HG02973 (cell line): ENCODE measurements around the gene AKAP8L.

Source experiments
- ATAC-seq: cut with Tn5 transposase; IDR thresholded peaks from one replicate; pipeline ENCODE4 v1.9.1; 2021; ENCODE audit warnings: moderate library complexity; ENCODE audit not compliant: unreplicated experiment

Gene AKAP8L

DNA sequence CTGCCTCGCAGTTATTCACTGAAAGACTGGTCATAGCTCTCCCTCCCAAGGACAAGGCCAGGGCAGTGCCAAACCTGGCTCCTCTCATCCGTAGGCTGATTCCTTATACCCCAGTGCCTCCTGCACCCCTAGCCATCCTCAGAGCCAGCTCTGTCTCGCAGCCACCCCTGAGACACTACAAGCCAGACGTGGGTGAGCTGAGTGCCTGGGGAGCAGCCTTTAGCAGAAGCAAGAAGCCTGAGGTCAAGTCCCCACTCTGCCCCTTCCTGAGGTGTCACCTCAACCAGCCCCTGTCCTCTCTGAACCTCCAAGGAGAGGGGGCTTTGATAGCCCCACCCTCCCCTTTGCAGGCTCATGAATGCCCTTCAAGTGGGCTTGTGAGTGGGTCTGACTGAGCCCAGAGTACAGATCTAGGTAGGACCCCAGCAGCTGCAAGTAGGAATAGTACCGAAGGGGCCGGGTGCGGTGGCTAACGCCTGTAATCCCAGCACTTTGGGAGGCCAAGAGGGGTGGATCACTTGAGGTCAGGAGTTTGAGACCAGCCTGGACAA lies 14.8 kb upstream of the AKAP8L start:
- no peak for ATAC-seq

DNA sequence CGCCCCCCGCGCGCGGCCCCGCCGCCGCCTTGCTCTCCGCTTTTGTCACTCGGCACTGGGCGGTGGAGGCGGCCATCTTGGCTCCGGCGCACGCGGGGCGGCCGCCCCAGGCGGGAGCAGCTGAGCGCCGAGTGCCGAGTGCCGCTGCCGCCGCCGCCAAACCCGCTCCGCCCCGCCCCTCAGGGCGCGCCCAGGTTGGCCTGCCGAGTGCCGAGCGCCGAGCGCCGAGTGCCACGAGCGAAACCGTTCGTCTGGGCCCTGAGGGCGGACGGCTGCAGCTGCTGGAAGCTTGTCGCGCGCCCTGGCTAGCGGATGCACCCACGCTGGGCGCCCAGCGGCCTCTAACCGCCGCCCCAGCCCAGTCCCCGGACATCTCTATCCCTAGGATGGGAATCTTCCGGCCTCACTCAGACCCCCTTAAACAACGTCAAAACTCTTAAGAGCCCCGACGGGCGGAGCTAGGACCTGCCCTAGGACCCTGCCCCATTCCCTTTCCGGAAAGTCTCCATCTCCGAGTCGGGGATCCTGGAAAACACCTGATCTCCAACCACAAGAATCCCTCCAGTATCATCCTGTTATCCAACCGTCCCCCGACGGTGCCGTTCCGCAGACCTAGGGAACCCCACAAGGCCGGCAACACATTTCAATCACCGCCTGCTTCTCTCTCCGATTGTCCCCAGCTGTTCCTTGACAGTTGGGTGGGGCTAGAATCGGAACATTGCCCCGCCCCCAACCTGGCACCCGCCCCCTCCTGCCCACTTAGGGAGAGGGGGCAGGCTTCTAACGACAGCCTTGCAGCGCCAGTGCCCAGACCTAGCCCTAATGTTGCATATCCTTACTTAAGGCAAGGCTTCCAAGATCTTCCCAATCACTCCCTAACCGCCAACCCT lies 14.1 kb upstream of the AKAP8L start:
- ATAC-seq = peak; percentile 74

DNA sequence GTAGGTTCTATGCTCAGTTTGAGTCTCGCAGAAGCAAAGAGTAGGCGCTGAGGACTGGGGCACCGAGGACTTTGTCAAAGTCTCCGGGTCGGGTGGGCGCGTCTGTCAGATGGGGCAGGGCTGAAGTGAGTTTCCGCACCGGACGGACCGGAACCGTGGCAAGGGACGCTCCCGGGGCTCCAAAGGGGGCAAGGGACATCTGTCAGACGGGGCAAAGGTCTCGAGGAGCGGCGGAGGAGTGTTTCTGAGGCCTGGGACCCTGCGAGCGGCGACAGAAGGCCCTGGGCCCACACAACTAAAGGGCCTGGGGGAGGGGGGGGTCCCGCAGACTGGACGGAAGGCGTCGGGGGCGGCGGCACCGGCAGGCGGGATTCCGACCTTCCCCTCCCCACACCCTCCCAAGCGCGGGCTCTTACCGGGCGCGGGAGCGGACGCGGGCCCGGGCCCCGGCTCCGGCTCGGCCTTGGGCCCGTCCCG lies 13.3 kb upstream of the AKAP8L start:
- ATAC-seq = no peak

DNA sequence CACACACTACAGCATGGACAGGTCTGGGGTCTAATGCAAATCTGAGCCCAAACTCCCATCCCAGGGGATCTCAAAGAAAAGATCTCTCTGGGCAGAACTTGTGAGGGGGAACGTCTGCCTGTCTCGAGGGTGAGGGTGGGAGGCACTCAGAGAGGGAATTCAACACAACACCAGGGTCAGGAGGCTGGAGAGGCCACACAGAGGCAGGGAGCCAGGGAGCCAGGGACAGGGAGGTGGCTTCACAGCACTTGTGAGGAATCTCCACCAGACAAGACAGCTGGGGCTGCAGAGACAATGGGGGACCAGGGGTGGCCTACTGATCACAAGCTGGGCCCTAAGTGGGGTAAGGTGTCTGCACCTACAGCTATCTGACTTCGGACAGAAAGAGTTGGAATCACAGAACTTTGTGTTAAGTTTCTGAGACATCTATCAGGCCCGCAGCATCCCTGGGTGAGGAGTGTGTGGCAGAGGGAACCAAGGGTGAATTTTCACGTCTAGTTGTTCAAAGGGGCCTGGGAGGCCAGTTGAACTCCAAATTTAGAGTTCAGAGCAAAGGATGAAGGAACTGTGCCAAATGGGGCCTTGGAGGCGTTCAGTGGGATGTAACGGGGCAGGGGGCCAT lies 12.7 kb upstream of the AKAP8L start:
- ATAC-seq = no peak

DNA sequence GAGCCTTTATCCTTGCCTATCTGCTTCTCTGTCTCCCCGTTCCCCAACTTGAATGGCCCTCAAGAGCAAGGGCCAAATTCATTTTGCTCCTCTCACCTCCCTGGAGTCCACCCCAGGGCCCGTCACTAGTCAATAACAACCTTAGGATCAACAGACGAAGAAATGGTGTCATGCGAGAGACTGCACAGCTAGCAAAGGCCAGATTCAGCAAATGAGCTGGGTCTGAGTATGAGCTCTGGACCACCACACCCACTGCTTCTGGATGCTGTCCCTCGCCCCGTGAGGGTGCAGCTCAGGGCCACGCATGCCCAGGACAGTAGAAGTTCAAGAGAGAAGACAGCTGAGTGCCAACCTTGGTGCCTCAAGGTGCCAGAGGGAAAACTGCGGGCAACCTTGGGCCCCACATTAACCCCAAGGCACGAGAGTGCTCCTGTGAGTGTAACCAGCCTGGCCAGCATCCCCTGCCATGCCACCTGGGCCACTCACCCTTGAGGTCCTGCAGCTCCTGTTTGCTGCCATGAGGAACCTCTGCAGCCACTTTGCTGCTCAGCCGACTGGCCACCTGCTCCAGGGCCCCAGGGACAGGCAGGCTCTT lies 11.8 kb upstream of the AKAP8L start:
- no peak for ATAC-seq

DNA sequence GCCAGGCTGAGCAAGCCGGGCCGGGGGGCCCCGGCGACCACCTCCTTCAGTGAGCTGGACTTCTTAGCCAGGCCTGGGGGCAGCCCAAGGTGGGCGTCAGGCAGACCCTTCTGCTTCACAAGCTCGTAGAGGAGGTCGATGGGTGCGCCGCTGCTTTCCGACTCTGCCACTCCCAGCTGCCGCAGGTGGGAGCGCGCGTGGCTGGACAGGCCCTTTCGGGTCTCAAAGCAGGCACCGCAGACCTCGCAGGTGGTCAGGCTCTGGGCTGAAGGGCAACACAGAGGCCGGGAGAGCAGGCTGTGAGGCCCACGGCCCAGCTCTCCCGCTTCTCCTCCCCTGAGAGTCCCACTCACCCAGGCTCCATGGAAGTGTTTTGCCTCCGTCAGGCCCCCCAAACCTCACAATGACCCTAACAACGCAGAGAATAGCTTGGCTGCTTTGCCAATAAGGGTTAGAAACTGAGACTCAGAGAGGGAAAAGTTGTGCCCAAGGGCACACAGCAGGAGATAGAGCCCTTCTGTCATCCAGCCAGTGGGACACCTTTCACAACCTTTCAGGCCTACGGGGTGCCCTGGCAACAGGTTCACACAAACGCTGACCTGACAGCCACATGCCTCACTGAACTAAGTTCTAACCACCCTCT lies 11.2 kb upstream of the AKAP8L start:
- no peak for ATAC-seq

DNA sequence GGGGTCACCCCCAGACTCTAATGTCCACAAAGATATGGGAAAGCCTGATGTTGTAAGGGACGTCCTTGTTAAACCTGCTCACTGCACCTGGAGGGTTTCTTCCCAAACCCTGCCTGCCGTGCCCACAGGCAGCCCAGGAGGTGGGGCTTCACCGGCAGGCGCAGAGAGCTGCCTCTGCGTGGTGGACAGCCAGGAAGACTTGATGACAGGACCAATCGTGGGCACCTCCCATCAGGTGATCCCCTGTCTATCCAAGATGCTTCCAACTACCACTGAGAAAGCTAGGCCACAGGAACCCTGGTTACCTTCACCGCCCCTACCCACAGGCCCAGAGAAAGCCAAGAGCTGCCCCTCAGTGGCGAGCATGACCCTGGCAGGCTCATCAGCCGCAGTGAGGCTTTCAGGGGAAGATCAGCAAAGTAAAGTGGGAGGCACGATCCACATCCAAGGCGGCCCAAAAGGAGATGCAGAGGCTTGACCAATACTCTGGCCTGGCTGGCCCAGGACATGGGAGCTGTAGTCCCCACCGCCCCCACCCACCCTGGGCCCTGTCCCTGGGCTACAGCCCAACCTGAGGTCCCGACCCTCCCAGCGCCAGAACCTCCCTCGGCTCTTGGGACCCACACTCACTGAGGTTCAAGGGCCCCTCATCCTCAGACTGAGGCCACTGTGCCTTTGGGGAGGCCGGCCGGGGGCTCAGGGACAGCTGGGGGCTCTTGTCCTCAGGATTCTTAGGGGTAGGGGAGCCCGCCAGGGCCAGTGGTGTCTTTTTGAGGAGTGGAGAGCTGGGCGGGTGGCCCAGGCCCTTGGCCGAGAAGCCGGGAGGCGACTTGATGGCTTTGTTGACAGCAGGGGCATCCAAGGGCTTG lies 10.4 kb upstream of the AKAP8L start:
- ATAC-seq = no peak

DNA sequence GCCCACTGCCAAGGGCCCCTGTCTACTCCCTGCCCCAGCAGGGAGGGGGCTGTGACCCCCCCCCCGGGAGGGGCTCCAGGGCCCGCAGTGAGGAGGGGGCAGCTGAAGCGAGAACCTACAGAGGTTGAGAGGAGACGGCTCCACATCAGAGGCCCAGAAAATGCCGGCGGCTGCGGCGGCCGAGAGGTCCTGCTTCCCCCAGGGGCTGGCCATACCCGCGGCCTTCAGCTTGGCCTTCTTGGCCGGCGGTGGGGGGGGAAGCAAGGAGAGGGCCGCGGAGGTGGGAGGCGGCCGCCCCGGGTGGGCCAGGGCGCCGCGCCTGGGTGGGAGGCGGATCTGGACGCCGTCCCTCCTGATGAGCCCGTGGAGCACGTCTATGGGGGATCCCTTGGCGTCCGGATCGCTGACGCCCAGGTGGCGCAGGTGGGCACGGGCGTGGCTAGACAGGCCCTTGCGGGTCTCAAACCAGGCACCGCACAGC lies 9.2 kb upstream of the AKAP8L start:
- no peak for ATAC-seq

DNA sequence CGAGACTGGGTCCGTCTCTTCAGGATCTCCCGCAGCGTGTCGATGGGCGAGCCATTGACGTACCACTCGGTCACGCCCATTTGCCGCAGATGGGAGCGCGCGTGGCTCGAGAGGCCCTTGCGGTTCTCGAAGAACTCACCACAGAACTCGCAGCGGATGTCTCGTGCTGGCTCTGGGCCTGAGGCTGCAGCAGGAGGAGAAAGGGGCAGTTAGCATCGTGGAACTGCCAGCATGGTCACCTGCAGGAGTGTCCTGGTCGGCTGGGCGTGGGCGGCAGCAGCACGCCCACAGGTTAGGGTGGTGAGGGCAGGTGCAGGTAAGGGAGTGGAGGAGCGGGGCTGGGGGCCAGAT lies 8.5 kb upstream of the AKAP8L start:
- ATAC-seq = no peak

DNA sequence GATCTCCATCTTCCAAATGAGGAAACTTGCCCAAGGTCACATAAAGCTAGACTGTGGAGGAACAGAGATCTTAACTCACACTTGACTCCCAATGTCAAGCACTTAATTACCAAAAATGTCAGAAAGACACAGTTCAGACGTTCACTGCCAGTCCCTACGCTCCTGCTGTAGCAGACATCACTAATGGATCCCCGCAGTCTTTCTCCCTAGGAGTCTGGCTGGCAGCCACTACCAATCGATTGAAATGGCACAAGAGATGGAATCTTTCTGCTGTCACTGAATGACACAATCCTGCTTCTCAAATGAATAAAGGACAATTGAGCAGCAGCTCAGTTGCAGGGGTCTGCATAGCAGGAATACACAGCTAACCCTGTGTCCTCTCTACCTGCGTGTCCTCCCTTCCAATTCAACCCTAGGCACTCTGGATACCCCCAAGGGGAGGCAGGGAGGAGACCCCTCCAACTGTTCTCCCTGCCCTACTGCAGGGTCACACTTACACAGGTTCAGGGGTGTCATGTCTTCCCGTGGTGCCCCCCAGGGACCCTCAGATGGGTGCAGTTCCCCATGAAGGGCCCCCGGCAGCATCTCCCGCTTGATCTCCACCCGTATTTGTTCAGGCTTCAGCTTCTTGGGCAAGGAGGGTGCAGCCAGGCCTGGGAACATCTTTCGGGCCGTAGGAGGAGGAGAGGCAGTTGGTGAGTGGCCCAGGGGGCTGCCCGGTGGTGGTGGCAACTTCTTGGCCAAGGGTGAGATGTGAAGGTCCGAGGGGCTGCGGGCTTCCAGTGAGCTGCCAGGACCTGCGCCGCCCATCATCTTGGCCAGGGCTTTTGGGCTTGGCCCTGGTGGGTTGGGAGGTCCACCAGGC lies 7.9 kb upstream of the AKAP8L start:
- ATAC-seq = no peak

DNA sequence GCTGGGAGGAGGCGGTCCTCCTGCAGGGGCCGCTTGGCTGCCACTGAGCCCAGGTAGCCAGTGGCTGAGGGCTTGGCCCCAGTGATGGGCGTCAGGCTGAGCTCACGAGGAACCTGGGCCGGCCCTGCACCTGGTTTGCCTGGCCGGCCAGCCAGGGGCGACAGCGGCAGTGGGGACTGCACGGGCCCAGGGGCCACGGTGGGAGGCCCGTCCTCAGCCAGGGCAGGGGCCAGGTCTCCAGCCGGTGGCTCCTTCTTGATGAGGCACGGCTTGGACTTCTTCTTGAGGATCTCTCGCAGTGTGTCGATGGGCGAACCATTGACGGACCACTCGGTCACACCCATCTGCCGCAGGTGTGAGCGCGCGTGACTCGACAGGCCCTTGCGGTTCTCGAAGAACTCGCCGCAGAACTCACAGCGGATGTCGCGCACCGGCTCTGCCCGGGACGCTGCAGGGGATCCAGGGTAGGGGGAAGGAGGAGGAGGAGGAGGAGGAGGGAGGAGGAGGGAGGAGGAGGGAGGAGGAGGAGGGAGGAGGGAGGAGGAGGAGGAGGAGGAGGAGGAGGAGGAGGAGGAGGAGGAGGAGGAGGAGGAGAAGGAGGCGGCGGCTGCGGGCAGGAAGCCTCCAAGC lies 6.6 kb upstream of the AKAP8L start:
- no peak for ATAC-seq

DNA sequence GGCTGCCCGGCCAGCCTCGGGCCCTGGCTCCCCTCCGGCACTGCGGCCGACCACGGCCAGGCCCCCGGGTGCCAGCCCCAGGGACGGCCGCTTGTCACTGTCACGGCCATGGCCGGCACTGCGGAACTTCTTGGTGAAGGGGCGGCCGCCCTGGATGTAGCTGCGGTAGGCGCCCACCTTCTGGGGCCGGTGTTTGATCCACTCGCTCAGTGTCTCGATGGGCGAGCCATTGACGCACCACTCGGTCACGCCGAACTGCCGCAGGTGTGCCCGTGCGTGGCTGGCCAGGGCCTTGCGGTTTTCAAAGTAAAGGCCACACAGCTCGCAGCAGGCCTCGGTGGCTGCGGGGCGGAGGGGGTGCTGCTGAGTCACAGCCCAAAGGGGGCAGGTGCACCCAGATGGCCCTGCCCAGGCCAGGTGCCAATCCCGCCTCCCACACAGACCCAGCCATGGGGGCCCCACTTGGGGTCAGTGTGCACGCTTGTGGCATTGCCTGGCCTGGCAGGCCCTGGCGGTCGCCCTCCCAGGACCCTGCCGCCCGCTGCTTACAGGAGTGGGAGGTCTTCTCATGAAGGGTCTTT lies 6.0 kb upstream of the AKAP8L start:
- ATAC-seq = no peak

DNA sequence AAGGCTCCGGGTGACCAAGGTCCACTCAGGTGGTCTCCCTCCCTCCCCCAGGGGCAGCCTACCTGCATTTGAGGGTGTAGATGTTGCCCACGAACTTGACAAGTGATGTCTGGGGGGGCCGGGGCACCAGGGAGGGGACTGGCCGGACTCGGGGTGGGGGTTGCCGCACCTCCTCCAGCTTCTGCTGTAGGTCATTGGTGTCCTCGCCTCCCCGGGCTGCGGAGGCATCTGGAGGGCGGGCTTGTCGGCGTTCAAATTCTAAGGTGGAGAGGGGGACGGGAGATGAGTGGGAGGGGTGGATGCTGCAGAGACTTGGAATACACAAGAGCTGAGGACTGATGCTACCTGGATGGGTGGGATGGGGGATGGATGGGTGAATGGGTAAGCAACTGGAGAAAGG lies 5.3 kb upstream of the AKAP8L start:
- no peak for ATAC-seq

DNA sequence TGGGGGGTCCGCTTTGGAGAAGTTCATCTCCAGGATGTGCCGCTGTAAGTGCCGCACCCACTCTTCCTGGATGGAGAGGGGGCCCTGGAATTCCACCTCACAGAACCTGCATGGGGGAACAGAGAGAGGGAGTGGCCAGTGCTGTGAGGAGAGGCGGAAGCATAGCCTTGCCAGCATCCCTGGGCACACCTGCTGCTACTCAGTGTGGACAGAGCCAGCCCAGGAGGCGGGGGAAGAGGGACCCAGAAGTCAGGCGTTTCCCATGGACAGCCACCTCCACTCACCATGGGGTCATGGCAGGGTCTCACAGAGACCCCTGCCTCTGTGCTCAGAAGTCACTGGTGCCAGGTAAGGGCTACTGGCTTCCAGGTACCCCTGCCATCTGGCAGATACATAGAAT lies 4.3 kb upstream of the AKAP8L start:
- ATAC-seq = no peak

DNA sequence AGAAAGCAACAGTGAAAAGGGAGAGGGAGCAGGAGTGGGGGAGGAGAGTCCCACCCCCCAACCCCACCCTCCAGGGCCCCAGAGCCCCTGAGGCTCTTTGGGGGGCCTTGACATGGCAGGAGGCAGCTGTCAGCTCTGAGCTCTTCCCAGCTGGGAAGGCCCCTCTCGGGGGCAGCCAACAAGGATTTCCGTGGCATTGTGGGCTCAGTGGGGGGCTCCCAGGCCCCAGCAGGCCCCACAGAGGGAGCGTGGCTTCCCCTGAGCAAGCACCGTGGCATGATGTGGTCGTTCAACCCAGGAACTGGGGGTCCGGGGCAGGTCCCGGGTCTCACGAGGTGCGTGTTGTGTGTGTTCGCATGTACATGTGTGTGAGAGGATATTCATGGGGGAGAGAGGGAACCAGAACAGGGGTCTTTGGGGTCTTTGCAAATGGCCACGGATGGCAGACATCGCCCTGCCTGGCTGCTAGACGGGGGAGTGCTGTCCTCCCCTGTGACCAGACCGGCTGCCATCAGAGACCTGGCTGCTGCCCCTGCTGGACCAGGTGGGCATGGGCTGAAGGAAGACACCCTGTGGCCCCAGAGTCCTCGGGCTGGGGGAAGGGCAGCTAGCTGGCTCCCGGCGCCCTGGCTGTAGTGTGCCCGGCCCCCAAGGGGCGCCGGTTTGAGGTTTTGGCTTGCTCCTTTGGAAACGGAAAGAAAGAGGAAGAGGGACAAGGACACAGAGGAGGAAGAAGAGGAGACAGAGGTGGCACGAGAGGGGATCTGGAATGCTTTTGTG lies 3.7 kb upstream of the AKAP8L start:
- ATAC-seq = no peak

DNA sequence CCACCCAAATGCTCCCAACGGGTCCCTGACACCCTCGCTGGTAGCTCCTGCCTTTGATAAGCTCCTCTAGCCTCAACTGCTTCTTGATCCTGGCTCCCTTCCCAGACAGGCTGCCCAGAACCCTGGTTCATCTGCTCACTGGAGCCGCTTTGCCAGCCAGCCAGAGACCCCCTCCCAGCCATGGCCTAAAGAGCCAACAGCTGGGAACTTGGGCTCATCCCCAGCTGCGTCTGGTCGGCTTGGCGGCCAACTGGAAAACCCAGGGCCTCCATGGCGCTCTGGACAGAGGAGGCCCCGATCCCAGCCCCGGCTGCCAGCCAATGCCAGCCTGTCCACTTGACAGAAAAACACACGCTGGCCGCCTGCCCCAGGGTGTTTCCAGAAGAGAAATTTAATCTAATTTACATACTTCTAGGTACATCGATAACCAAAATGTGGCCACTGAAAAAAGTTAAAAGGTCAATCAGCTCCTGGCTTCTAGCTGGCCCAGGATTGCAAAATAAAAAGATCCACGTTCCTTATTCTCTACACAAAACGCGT lies 3.0 kb upstream of the AKAP8L start:
- ATAC-seq = no peak

DNA sequence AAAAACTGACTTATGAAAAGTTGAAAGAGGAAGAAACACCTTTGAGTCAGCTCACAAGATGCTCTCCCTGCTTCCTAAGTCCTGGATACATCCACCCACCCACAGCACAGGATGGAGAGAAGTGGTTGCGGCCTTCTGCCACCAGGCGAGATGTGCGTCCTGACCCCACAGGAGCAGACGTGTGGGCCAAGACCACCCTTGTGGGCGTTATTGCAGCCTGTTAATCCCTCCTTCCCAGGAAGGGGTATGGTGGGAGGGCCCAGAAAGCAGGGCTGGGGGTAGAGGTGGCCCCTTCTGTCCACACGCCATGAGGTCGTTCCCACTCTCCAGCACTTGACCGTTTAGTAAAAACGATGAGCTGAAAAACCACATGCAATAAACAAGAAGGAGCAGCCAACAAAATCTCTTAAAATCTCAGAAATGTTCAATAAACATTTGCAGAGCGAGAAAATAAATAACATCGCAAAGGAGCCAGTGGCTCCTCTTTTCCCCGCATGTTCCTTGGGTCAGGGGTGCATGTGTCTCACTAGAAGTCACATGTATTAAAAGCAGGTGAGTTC lies 2.4 kb upstream of the AKAP8L start:
- no peak for ATAC-seq
